SU-DHL-6 (cell line): ENCODE measurements around the gene PC.

Source experiments
- CTCF ChIP-seq: fragments of 200-600 bp; sonication (generic); IDR thresholded peaks from one replicate; pipeline ENCODE4 v1.5.1; 2017; ENCODE audit warnings: antibody characterized with exemption, mild to moderate bottlenecking, low read length, moderate library complexity; ENCODE audit not compliant: insufficient read depth, poor library complexity, severe bottlenecking
- EZH2phosphoT487 ChIP-seq: fragments of 200-600 bp; sonication (generic), shearing (Covaris generic); conservative IDR thresholded peaks from 2 replicates; pipeline ENCODE4 v1.6.1; 2018; ENCODE audit warnings: mild to moderate bottlenecking, antibody characterized with exemption, low read length, moderate library complexity, mixed read lengths

DNA sequence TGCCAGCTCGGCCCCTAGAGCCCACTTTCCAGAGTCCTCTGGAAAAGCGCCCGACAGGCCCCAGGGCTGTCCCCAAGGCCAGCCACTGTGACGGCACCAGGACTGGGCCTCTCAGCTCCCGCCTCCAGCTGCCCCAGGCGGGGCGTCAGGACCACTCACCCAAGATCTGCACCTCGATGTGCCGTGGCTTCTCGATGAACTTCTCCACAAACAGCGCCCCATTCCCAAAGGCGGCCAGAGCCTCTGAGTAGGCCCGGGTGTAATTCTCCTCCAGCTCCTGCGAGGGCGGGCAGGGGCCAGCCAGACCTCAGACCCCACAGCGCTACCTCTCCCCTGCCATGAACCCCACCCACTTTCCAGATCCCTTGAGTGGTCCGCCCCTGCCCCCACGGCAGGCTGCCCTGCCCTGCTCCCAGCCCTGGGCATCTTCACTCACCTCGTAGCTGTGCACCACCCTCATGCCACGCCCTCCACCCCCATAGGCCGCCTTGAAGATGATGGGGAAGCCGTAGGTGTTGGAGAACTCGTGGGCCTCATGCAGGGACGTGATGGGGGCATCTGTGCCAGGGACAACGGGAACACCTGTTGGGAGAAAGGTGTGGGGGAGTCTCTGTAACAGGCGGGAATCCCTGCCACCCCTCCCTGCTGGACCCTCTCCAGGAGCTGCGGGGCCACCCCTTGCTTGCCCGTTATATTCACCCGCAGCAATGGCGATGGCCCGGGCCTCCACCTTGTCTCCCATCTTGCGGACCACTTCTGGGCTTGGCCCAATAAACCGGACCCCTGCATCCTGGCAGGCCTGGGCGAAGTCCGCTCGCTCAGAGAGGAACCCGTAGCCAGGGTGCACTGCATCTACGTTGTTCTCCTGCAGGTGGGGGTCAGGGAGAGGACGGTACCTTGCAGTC lies 87.3 kb downstream of the PC start:
- TF ChIP-seq CTCF (no peak), EZH2phosphoT487 (no peak)
